Stimulated activated naive B cell treated with anti-CD40 and anti-IgM and Interleukin-4, amounts not matched to agents 10 μg/mL and 1 μg/mL and 100 μg/mL, for 72 hours (primary cell): ENCODE data around the gene AKAP13.
A peak's percentile ranks its signal among the peaks of the same experiment; 100 is the strongest.
"Not testable (repeated sequence)": the region's sequence is repeated elsewhere in the genome, so short reads cannot be mapped to it uniquely, and the experiment has no call there.

Source experiments
- ATAC-seq, 2 donors: fragments of 150-1000 bp; cut with Tn5 transposase; replicated peaks; 2 replicates each; pipeline ENCODE4 v1.10.0; 2021; ENCODE audit warnings: moderate library complexity in 1 of 2
- DNase-seq: peaks from one replicate; pipeline ENCODE4 v3.0.0; 2021
- H3K27ac Mint-ChIP-seq: one replicate; pipeline ENCODE4 v1.8.0; 2022; ENCODE audit warnings: mild to moderate bottlenecking, mixed read lengths
- H3K27me3 Mint-ChIP-seq, 2 donors: one replicate each; pipeline ENCODE4 v1.8.0; 2022; ENCODE audit warnings: mixed read lengths in 2 of 2
- H3K36me3 Mint-ChIP-seq, 2 donors: one replicate each; pipeline ENCODE4 v1.8.0; 2022; ENCODE audit warnings: mixed read lengths in 2 of 2, mild to moderate bottlenecking in 1 of 2
- H3K4me1 Mint-ChIP-seq, 2 donors: one replicate each; pipeline ENCODE4 v1.8.0; 2022; ENCODE audit warnings: mixed read lengths in 2 of 2, mild to moderate bottlenecking in 1 of 2
- H3K4me3 Mint-ChIP-seq, 2 donors: one replicate each; pipeline ENCODE4 v1.8.0; 2022; ENCODE audit warnings: mild to moderate bottlenecking in 2 of 2, mixed read lengths in 2 of 2, moderate library complexity in 1 of 2
- H3K9me3 Mint-ChIP-seq, 2 donors: one replicate each; pipeline ENCODE4 v1.8.0; 2022; ENCODE audit warnings: mixed read lengths in 2 of 2, mild to moderate bottlenecking in 1 of 2

Gene AKAP13

DNA sequence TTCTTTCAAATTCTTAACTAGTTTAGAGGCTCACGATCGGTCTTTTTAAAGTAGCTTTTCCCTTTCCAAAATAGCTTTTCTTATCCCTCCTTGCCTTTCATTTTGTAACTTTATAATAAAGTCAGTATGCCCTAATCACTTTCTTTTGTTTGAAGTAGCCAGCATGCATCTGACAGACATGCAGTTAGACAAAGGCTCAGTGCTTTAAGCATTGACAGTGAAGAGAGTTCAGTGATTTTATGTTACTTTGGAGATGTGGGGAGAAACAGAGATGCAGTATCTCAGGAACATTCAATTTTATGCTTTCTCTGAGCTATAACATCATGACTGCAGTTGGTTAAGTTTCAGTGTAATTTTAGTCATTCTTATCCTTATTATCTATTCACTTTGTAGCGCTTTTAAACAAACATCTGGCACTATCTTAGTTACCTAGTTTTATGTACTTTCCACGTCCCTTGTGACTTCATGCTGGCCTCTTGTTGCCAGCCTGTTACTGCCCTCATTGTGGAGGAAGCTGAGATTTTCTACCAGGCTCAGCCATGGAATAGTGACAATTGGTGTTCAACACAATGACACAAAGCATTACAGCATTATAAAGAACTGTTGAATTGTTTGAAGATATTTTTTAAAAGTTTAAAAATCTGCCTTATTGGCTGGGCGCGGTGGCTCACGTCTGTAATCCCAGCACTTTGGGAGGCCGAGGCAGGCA lies 90.3 kb downstream of the AKAP13 start:
- no peak overlapping the region for H3K4me3 Mint-ChIP-seq
- DNase-seq (no peak), ATAC-seq (peak in 1 of 2 donors; percentile 10)
- H3K27ac Mint-ChIP-seq = peak overlapping the region; percentile 16
- H3K27me3 Mint-ChIP-seq = no peaks in the 10 kb centered on the region
- no peaks in the 10 kb centered on the region for H3K36me3 Mint-ChIP-seq
- H3K4me1 Mint-ChIP-seq = peaks cover 44 to 71% of the 10 kb centered on the region in 2 donors
- H3K9me3 Mint-ChIP-seq = no peaks in the 10 kb centered on the region

GRCh38 chr15:85472349-85472748 lies 91.9 kb downstream of the AKAP13 start:
- Mint-ChIP-seq H3K4me1 (peaks cover 47 to 79% of the 10 kb centered on the region in 2 donors), H3K27me3 (no peaks in the 10 kb centered on the region), H3K4me3 (no peak overlapping the region), H3K9me3 (no peaks in the 10 kb centered on the region), H3K27ac (no peak overlapping the region), H3K36me3 (peaks cover 0 to 4% of the 10 kb centered on the region in 2 donors)
- ATAC-seq = no peak
- DNase-seq = no peak

GRCh38 chr15:85473455-85473854 lies 93.1 kb downstream of the AKAP13 start:
- DNase-seq (no peak), ATAC-seq (peak in 1 of 2 donors; percentile 19)
- no peaks in the 10 kb centered on the region for H3K9me3 Mint-ChIP-seq
- peak overlapping the region; percentile 71 for H3K27ac Mint-ChIP-seq
- H3K4me1 Mint-ChIP-seq = peaks cover 44 to 77% of the 10 kb centered on the region in 2 donors
- H3K36me3 Mint-ChIP-seq = peaks cover 0 to 9% of the 10 kb centered on the region in 2 donors
- no peak overlapping the region for H3K4me3 Mint-ChIP-seq
- no peaks in the 10 kb centered on the region for H3K27me3 Mint-ChIP-seq

- Mint-ChIP-seq H3K9me3 (no peaks in the 10 kb centered on the region), H3K4me1 (peaks cover 50 to 78% of the 10 kb centered on the region in 2 donors), H3K4me3 (peak overlapping the region; percentile 51 to 63), H3K36me3 (peaks cover 0 to 9% of the 10 kb centered on the region in 2 donors), H3K27me3 (no peaks in the 10 kb centered on the region), H3K27ac (peak overlapping the region; percentile 88)
- DNase-seq (no peak), ATAC-seq (peak; percentile 52 to 61)
These were observed 94.4 kb downstream of the AKAP13 start for GRCh38 chr15:85474700-85475316.

DNA sequence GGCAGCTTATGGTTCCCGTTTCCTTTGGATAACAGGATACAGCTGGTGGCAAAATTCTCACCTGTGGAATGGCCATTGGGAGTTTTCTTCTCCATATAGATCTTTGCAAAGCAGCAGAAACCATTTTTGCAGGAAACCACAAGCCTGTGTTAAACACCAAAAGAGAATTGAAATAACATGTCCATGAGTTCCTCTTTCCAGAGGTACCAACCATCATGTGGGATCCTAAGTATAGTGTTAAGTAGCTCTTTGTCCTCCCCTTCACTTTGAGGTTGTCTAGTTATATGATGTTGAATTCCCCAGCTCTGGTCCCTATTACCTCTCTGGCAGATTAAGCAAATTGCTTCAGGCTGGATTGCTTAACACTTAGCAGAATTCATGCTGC lies 94.9 kb downstream of the AKAP13 start:
- H3K4me3 Mint-ChIP-seq = peak overlapping the region; percentile 51 to 63
- DNase-seq = no peak
- peak overlapping the region; percentile 88 for H3K27ac Mint-ChIP-seq

GRCh38 chr15:85475711-85476110 lies 95.3 kb downstream of the AKAP13 start:
- Mint-ChIP-seq H3K27me3 (no peaks in the 10 kb centered on the region), H3K4me3 (peak overlapping the region; percentile 51 to 63), H3K36me3 (peaks cover 0 to 9% of the 10 kb centered on the region in 2 donors), H3K27ac (peak overlapping the region; percentile 59), H3K4me1 (peaks cover 47 to 75% of the 10 kb centered on the region in 2 donors), H3K9me3 (no peaks in the 10 kb centered on the region)
- DNase-seq (no peak), ATAC-seq (peak; percentile 8 to 13)

More for the DNA sequence above, 94.9 kb downstream of the AKAP13 start:
- peak; percentile 91 to 93 for ATAC-seq
- no peaks in the 10 kb centered on the region for H3K27me3 Mint-ChIP-seq
- peaks cover 0 to 9% of the 10 kb centered on the region in 2 donors for H3K36me3 Mint-ChIP-seq
- H3K9me3 Mint-ChIP-seq = no peaks in the 10 kb centered on the region
- peaks cover 48 to 75% of the 10 kb centered on the region in 2 donors for H3K4me1 Mint-ChIP-seq

GRCh38 chr15:85477061-85477460 lies 96.7 kb downstream of the AKAP13 start:
- H3K4me3 Mint-ChIP-seq = no peak overlapping the region
- no peaks in the 10 kb centered on the region for H3K27me3 Mint-ChIP-seq
- peak overlapping the region; percentile 71 for H3K27ac Mint-ChIP-seq
- ATAC-seq (no peak), DNase-seq (no peak)
- H3K36me3 Mint-ChIP-seq = peaks cover 2 to 9% of the 10 kb centered on the region in 2 donors
- peaks cover 56 to 85% of the 10 kb centered on the region in 2 donors for H3K4me1 Mint-ChIP-seq
- H3K9me3 Mint-ChIP-seq = no peaks in the 10 kb centered on the region

DNA sequence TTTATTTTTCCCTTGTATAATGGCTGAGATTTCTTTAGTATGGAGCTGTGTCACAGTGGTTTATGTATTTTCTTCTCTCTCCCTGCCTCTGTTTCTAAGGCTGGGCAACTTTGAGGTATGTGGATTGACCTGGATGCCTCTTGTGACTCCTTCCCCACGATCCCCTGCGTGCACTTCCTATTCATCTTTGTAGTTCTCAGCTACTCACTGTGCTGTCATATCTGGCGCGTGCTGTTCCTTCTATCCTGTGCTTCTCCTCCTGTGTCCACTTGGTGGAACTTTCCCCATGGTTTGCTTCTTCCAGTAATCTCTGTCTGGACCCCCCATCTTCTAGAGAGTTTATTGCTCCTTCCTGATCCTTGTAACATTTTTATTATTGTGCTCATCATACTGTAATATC lies 97.3 kb downstream of the AKAP13 start:
- no peak for DNase-seq
- peak overlapping the region; percentile 68 for H3K27ac Mint-ChIP-seq

GRCh38 chr15:85479071-85479647 lies 98.8 kb downstream of the AKAP13 start:
- Mint-ChIP-seq H3K27ac (no peak overlapping the region), H3K4me1 (peaks cover 53 to 86% of the 10 kb centered on the region in 2 donors), H3K9me3 (no peaks in the 10 kb centered on the region), H3K4me3 (no peak overlapping the region), H3K36me3 (peaks cover 2 to 9% of the 10 kb centered on the region in 2 donors), H3K27me3 (no peaks in the 10 kb centered on the region)
- no peak for ATAC-seq
- DNase-seq = no peak

More for the DNA sequence above, 97.3 kb downstream of the AKAP13 start:
- Mint-ChIP-seq H3K36me3 (peaks cover 2 to 9% of the 10 kb centered on the region in 2 donors), H3K9me3 (no peaks in the 10 kb centered on the region), H3K4me3 (no peak overlapping the region), H3K27me3 (no peaks in the 10 kb centered on the region), H3K4me1 (peaks cover 60 to 92% of the 10 kb centered on the region in 2 donors)
- no peak for ATAC-seq

- Mint-ChIP-seq H3K27me3 (no peaks in the 10 kb centered on the region), H3K4me3 (peak overlapping the region in 1 of 2 donors; percentile 44), H3K9me3 (no peaks in the 10 kb centered on the region), H3K36me3 (peaks cover 2 to 9% of the 10 kb centered on the region in 2 donors), H3K27ac (peak overlapping the region; percentile 9), H3K4me1 (peaks cover 46 to 83% of the 10 kb centered on the region in 2 donors)
- peak; percentile 45 to 56 for ATAC-seq
- DNase-seq = no peak
These were observed 100.5 kb downstream of the AKAP13 start for GRCh38 chr15:85480923-85481322.

DNA sequence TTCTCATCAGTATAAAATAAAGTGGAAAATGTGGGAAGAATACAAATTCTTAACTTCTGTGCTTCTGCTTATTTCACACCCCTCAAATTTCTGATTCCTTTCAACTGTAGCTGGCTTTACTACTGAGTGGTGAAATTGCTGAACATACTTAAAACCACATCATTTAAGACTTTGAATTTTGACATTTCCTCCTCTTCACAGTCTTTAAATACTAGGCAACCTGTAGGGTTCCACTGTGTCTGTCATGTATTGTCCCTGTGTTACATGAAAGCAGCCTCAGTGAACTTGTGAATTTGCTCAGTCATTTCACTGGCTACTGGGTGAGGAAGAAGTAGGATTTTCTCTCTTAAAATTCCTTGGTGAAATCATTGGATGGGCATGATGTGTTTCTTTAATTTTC lies 101.1 kb downstream of the AKAP13 start:
- Mint-ChIP-seq H3K27ac (peak overlapping the region; percentile 42), H3K4me1 (peaks cover 42 to 84% of the 10 kb centered on the region in 2 donors)
- not testable (repeated sequence) for H3K27me3 Mint-ChIP-seq, DNase-seq, H3K36me3 Mint-ChIP-seq, ATAC-seq, H3K9me3 Mint-ChIP-seq, H3K4me3 Mint-ChIP-seq

DNA sequence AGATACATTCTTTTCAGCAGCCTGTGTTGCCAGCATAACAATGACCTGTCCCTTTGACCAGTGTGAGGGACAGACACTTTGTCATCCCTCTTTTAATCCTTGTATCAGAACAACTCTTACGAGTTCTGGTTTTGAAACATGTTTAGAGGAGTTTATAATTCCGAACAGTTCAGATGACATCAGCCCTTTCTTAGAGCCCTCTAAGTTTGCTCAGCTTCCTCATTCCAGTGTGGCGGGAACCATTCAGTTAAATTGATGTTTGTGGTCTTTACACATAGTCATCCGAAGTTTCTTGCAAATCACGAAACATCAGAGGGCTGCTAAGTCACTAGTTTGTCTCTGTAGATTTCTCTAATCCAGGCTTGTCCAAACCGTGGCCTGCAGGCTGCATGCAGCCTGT lies 102.5 kb downstream of the AKAP13 start:
- ATAC-seq (peak; percentile 84 to 86), DNase-seq (no peak)
- H3K4me3 Mint-ChIP-seq = peak overlapping the region; percentile 14 to 48
- no peaks in the 10 kb centered on the region for H3K9me3 Mint-ChIP-seq
- H3K36me3 Mint-ChIP-seq = peaks cover 3 to 7% of the 10 kb centered on the region in 2 donors
- H3K27me3 Mint-ChIP-seq = no peaks in the 10 kb centered on the region
- H3K4me1 Mint-ChIP-seq = peaks cover 36 to 80% of the 10 kb centered on the region in 2 donors
- peak overlapping the region; percentile 84 for H3K27ac Mint-ChIP-seq

- peaks cover 39 to 83% of the 10 kb centered on the region in 2 donors for H3K4me1 Mint-ChIP-seq
- not testable (repeated sequence) for H3K36me3 Mint-ChIP-seq, H3K27me3 Mint-ChIP-seq, ATAC-seq, DNase-seq, H3K4me3 Mint-ChIP-seq, H3K9me3 Mint-ChIP-seq
- H3K27ac Mint-ChIP-seq = peak overlapping the region; percentile 60
These were observed 103.6 kb downstream of the AKAP13 start for GRCh38 chr15:85483955-85484354.

GRCh38 chr15:85484923-85485322 lies 104.5 kb downstream of the AKAP13 start:
- not testable (repeated sequence) for H3K27me3 Mint-ChIP-seq, DNase-seq, H3K27ac Mint-ChIP-seq, H3K9me3 Mint-ChIP-seq, H3K4me3 Mint-ChIP-seq, ATAC-seq
- H3K36me3 Mint-ChIP-seq = peaks cover 8 to 11% of the 10 kb centered on the region in 2 donors
- H3K4me1 Mint-ChIP-seq = peaks cover 41 to 84% of the 10 kb centered on the region in 2 donors
